K562 (cell line): Measurements from ENCODE around the gene TAMALIN. TPM values are rescaled to one million over a fixed set of nuclear protein-coding genes. Genes with fewer than 3 reads are reported as not detected.

ENCODE experiments used
- ATAC-seq: fragments of 200-7000 bp; cut with Tn5 transposase; 3 replicates; pipeline ENCODE4 v1.9.1; 2020; ENCODE audit warnings: moderate library complexity
- BruUV-seq: library from RNA; stranded (reverse); fragments of 400-500 nt; replicated peaks from 2 replicates; lab custom pipeline; 2021; lab: Mats Ljungman, UMichigan
- CTCF ChIA-PET: fragments of 300-600 bp; formaldehyde crosslinking; extraction: SDS; loops from one replicate; lab custom pipeline; 2021; ENCODE audit warnings: low intra/inter-chr PET ratio; lab: Yijun Ruan, JAX
- POLR2A ChIA-PET: fragments of 300-600, 350-650 bp; sonication (Branson Sonifier 250); formaldehyde crosslinking; extraction: SDS; loops from one replicate; lab custom pipeline; 2021; ENCODE audit warnings: antibody characterized with exemption, inconsistent platforms; lab: Yijun Ruan, JAX
- DNase-seq, 4 experiments: peaks; one replicate each; pipeline versions ENCODE4 v3.0.0 to v3.0.0-alpha.2; 2011 to 2018; ENCODE audit warnings: low spot score in 3 of 4, mixed read lengths in 3 of 4; ENCODE audit errors: extremely low read depth in 1 of 4
- FAIRE-seq: peaks from 2 replicates; lab custom pipeline; 2011; peaks lifted over from hg19 to GRCh38; lab: Jason Lieb, UNC
- H2AFZ ChIP-seq: 2 replicates; pipeline ENCODE4 v1.6.0; 2011; ENCODE audit warnings: low read depth, low read length, control low read depth, inconsistent platforms
- H3K27ac ChIP-seq: fragments of 200-600 bp; 3 replicates; pipeline ENCODE4 v1.8.0; 2011; ENCODE audit warnings: low read depth, mild to moderate bottlenecking, control low read depth, inconsistent platforms, low read length, moderate library complexity, mixed read lengths; ENCODE audit errors: extremely low read depth
- H3K27me3 ChIP-seq, 2 experiments: fragments of 300-600 bp in 1 of 2; 2 replicates in 1 of 2; 3 replicates in 1 of 2; pipeline versions ENCODE4 v1.6.0 to v1.8.0; 2011; ENCODE audit warnings: inconsistent platforms in 2 of 2, low read length in 2 of 2, mild to moderate bottlenecking in 1 of 2, mixed read lengths in 1 of 2, moderate library complexity in 1 of 2; ENCODE audit not compliant: control insufficient read depth in 2 of 2, insufficient read depth in 2 of 2
- H3K36me3 ChIP-seq: fragments of 300-600 bp; 3 replicates; pipeline ENCODE4 v1.8.0; 2011; ENCODE audit warnings: mild to moderate bottlenecking, low read length, inconsistent platforms; ENCODE audit not compliant: control insufficient read depth, insufficient read depth
- H3K4me1 ChIP-seq, 2 experiments: fragments of 200-600 bp in 1 of 2; replicated peaks in 1 of 2; 2 replicates in 1 of 2; 3 replicates in 1 of 2; pipeline versions ENCODE4 v1.5.1 to v1.8.0; 2011; ENCODE audit warnings: inconsistent platforms in 2 of 2, low read length in 2 of 2, mild to moderate bottlenecking in 1 of 2, mixed read lengths in 1 of 2, moderate library complexity in 1 of 2; ENCODE audit not compliant: control insufficient read depth in 2 of 2, insufficient read depth in 2 of 2
- H3K4me2 ChIP-seq: 2 replicates; pipeline ENCODE4 v1.6.1; 2011; ENCODE audit warnings: low read length, control low read depth, inconsistent platforms, mixed read lengths; ENCODE audit not compliant: insufficient read depth
- H3K4me3 ChIP-seq: fragments of 200-600 bp; sonication (generic), shearing (Covaris generic); 2 replicates; pipeline ENCODE4 v1.5.1; 2016; ENCODE audit warnings: control low read depth, inconsistent platforms
- H3K79me2 ChIP-seq: fragments of 200-600 bp; 3 replicates; pipeline ENCODE4 v1.8.0; 2011; ENCODE audit warnings: low read length, inconsistent platforms; ENCODE audit not compliant: control insufficient read depth, insufficient read depth
- H3K9ac ChIP-seq, 2 experiments: 2 replicates each; pipeline versions ENCODE4 v1.6.0 to v1.6.1; 2011; ENCODE audit warnings: low read depth in 2 of 2, low read length in 2 of 2, control low read depth in 1 of 2, inconsistent platforms in 1 of 2, mild to moderate bottlenecking in 1 of 2, mixed read lengths in 1 of 2; ENCODE audit not compliant: insufficient read depth in 1 of 2
- H3K9me1 ChIP-seq: one replicate; pipeline ENCODE4 v1.6.0; 2011; ENCODE audit warnings: inconsistent platforms, mild to moderate bottlenecking, low read length, moderate library complexity; ENCODE audit not compliant: control insufficient read depth, insufficient read depth
- H3K9me3 ChIP-seq: replicated peaks from 2 replicates; pipeline ENCODE4 v1.5.1; 2011; ENCODE audit warnings: low read depth, low read length, inconsistent platforms; ENCODE audit not compliant: control insufficient read depth, insufficient read depth
- H4K20me1 ChIP-seq: replicated peaks from 2 replicates; pipeline ENCODE4 v1.6.1; 2011; ENCODE audit warnings: low read length, inconsistent platforms, mixed read lengths; ENCODE audit not compliant: control insufficient read depth, insufficient read depth
- ATF1 ChIP-seq, 2 experiments: fragments of 450-650 bp in 1 of 2; IDR thresholded peaks; 2 replicates each; pipeline ENCODE4 v1.6.1; 2016; ENCODE audit warnings: missing compliant biosample characterization in 1 of 2, missing genetic modification characterization in 1 of 2
- BCL6 ChIP-seq: fragments of 250-450 bp; sonication (Bioruptor Pico); IDR thresholded peaks from 2 replicates; pipeline ENCODE4 v1.4.0; 2020
- BRF2 ChIP-seq: IDR thresholded peaks from 3 replicates; pipeline ENCODE4 v1.6.1; 2011; ENCODE audit warnings: borderline replicate concordance, mild to moderate bottlenecking; ENCODE audit not compliant: insufficient read length, insufficient read depth
- CBX2 ChIP-seq: fragments of 200-600 bp; sonication (generic); IDR thresholded peaks from one replicate; pipeline ENCODE4 v1.6.1; 2012; ENCODE audit warnings: mild to moderate bottlenecking, low read length, inconsistent platforms; ENCODE audit not compliant: insufficient read depth, poor library complexity, severe bottlenecking
- GATAD2A ChIP-seq: fragments of 450-650 bp; IDR thresholded peaks from 2 replicates; pipeline ENCODE4 v1.6.1; 2017
- KLF6 ChIP-seq: fragments of 250-450 bp; sonication (Bioruptor Pico); IDR thresholded peaks from 2 replicates; pipeline ENCODE4 v1.4.0; 2020; ENCODE audit warnings: mild to moderate bottlenecking, moderate library complexity, borderline replicate concordance
- SMAD1 ChIP-seq: fragments of 150-350 bp; IDR thresholded peaks from 2 replicates; pipeline ENCODE4 v1.6.1; 2014; ENCODE audit warnings: low read length, low read depth; ENCODE audit not compliant: partially characterized antibody
- U2AF1 ChIP-seq: fragments of 200-400 bp; formaldehyde crosslinking; optimal IDR thresholded peaks from 2 replicates; pipeline ENCODE3; 2017; ENCODE audit warnings: mild to moderate bottlenecking, low read depth, low read length, moderate library complexity
- ZNF584 ChIP-seq: fragments of 200-800 bp; sonication (Bioruptor generic); IDR thresholded peaks from 2 replicates; pipeline ENCODE4 v1.6.1; 2016; ENCODE audit warnings: low read depth, mild to moderate bottlenecking, missing genetic modification characterization, missing compliant biosample characterization
- ZNF592 ChIP-seq: fragments of 450-650 bp; IDR thresholded peaks from 2 replicates; pipeline ENCODE4 v1.6.1; 2017; ENCODE audit warnings: antibody characterized with exemption, mild to moderate bottlenecking
- WGBS: fragments of 100-300 bp; shearing (Covaris generic); methylation state at CpG from one replicate; pipeline ENCODE4 v1.1.6; 2016; ENCODE audit warnings: low coverage, mixed read lengths; ENCODE audit not compliant: insufficient coverage; ENCODE audit errors: missing lambda C conversion rate; 5-methylcytosine and 5-hydroxymethylcytosine counted together
- in situ Hi-C: fragments of 300-500 bp; cut with MboI; formaldehyde crosslinking; loops from 4 replicates; pipeline ENCODE4 v1.15.0; 2018; ENCODE audit warnings: inconsistent platforms, mixed read lengths
- intact Hi-C: fragments of 100-400 bp; cut with micrococcal nuclease; formaldehyde crosslinking; loops from 2 replicates; pipeline ENCODE4 v1.14.2; 2022
- polyA plus RNA-seq, 8 experiments: library from polyadenylated mRNA; depleted of rRNA in 4 of 8; stranded (reverse) in 5 of 8; unstranded in 3 of 8; fragments of >200 nt; fragmentation: Nextera tagmentation in 2 of 8; fragmentation: Illumina TruSeq in 1 of 8; extraction: Ambion mirVana in 2 of 8; extraction: Trizol in 1 of 8; gene quantifications; 2 replicates each; pipeline versions ENCODE4 v1.2.1 to v1.2.3, GENCODE V29; 2011 to 2014; ENCODE audit warnings: inconsistent platforms in 1 of 8, missing spikeins in 1 of 8
- total RNA-seq, 7 experiments: library from RNA; depleted of rRNA in 6 of 7; stranded (reverse); fragments of >200 nt in 6 of 7; fragmentation: Illumina TruSeq in 2 of 7; extraction: Trizol in 2 of 7; gene quantifications; 2 replicates each; pipeline versions ENCODE4 v1.2.1 to v1.2.3, GENCODE V29; 2011 to 2021; ENCODE audit warnings: low replicate concordance in 1 of 7

TAMALIN gene
- total and polyA plus RNA-seq, 9 of the 15 experiments (the other 6 are each of a cell fraction or from before 2014, with no cell fraction given), result 0.74 to 2.2 (median 1.5) TPM; not detected in 2

- Histone ChIP-seq H3K9ac (no peak overlapping the region), H3K36me3 (peaks cover 32% of the 10 kb centered on the region; the same call in 2 of the 3 replicates), H3K27me3 (no peaks in the 10 kb centered on the region), H3K4me1 (peaks cover 0 to 10% of the 10 kb centered on the region in 2 experiments; a peak in 1 of 5 replicates), H3K79me2 (no peaks in the 10 kb centered on the region), H3K4me3 (no peak overlapping the region), H3K9me1 (no peaks in the 10 kb centered on the region), H3K4me2 (no peak overlapping the region), H2AFZ (no peak overlapping the region), H4K20me1 (no peaks in the 10 kb centered on the region), H3K9me3 (no peaks in the 10 kb centered on the region), H3K27ac (no peak overlapping the region)
- TF ChIP-seq CBX2 (no peak), SMAD1 (no peak), ATF1 (CRISPR knock-in tag; IDR thresholded peaks at IDR 0.05) (no peak), ATF1 (tag; IDR thresholded peaks at IDR 0.05) (no peak), BCL6 (CRISPR knock-in tag) (no peak), BRF2 (no peak), U2AF1 (no peak), GATAD2A (no peak), ZNF592 (no peak), ZNF584 (CRISPR knock-in tag) (no peak), KLF6 (CRISPR knock-in tag) (no peak)
- ChIA-PET POLR2A (interaction anchor here (1.5 to 1.8 kb wide), 2 partner anchors 9 to 15 kb away, joined by 6 to 10 read pairs; no protein-coding TSS in a partner anchor), CTCF (no interaction called here)
- no TSS peak for BruUV-seq
- 81% methylated on average over 3 of the region's 4 CpGs for WGBS
- intact Hi-C loops, result no loop called here
- in situ Hi-C loops, result no loop called here
- ATAC-seq (no peak), FAIRE-seq (no peak), DNase-seq (no peak)
These were observed 11.8 kb upstream of the TAMALIN start for GRCh38 chr12:51994959-51995358.
